MM.1S (cell line): ENCODE results near the gene B4GALT5.

Source experiments
- DNase-seq: peaks from one replicate; pipeline ENCODE4 v3.0.0-alpha.2; 2015
- H2AFZ ChIP-seq: fragments of 300-600 bp; sonication (generic); 2 replicates; pipeline ENCODE4 v1.6.0; 2016; ENCODE audit warnings: antibody characterized with exemption, low read length
- H3F3A ChIP-seq: fragments of 300-600 bp; sonication (generic); 2 replicates; pipeline ENCODE4 v1.6.1; 2016; ENCODE audit warnings: mild to moderate bottlenecking, antibody characterized with exemption, low read length, moderate library complexity, mixed read lengths; ENCODE audit not compliant: insufficient read depth
- H3K27ac ChIP-seq: fragments of 300-600 bp; sonication (generic); 2 replicates; pipeline ENCODE4 v1.5.1; 2016; ENCODE audit warnings: mild to moderate bottlenecking, low read length
- H3K27me3 ChIP-seq: fragments of 300-600 bp; sonication (generic); replicated peaks from 2 replicates; pipeline ENCODE4 v1.6.0; 2016; ENCODE audit warnings: low read length; ENCODE audit not compliant: insufficient read depth
- H3K36me3 ChIP-seq: fragments of 300-600 bp; sonication (generic); replicated peaks from 2 replicates; pipeline ENCODE4 v1.6.1; 2016; ENCODE audit warnings: mild to moderate bottlenecking, low read length, mixed read lengths; ENCODE audit not compliant: insufficient read depth
- H3K4me1 ChIP-seq: fragments of 300-600 bp; sonication (generic); 2 replicates; pipeline ENCODE4 v1.6.1; 2016; ENCODE audit warnings: low read length, mixed read lengths
- H3K4me2 ChIP-seq: fragments of 300-600 bp; sonication (generic); 2 replicates; pipeline ENCODE4 v1.6.0; 2016; ENCODE audit warnings: low read depth, low read length
- H3K4me3 ChIP-seq: fragments of 300-600 bp; sonication (generic); 2 replicates; pipeline ENCODE4 v1.5.1; 2016; ENCODE audit warnings: low read length, mixed read lengths
- H3K79me2 ChIP-seq: fragments of 300-600 bp; sonication (generic); 2 replicates; pipeline ENCODE4 v1.6.1; 2016; ENCODE audit warnings: mixed run types, low read length, mixed read lengths
- H3K9ac ChIP-seq: fragments of 300-600 bp; sonication (generic); 2 replicates; pipeline ENCODE4 v1.6.1; 2016; ENCODE audit warnings: low read length, mixed read lengths
- H3K9me2 ChIP-seq: fragments of 300-600 bp; sonication (generic); replicated peaks from 2 replicates; pipeline ENCODE4 v1.6.1; 2016; ENCODE audit warnings: mild to moderate bottlenecking, low read length, mixed read lengths; ENCODE audit not compliant: insufficient read depth
- H3K9me3 ChIP-seq: fragments of 300-600 bp; sonication (generic); replicated peaks from 2 replicates; pipeline ENCODE4 v1.6.1; 2016; ENCODE audit warnings: mild to moderate bottlenecking, low read length, mixed read lengths; ENCODE audit not compliant: insufficient read depth
- H4K20me1 ChIP-seq: fragments of 300-600 bp; sonication (generic); 2 replicates; pipeline ENCODE4 v1.6.1; 2016; ENCODE audit warnings: mild to moderate bottlenecking, low read length, moderate library complexity, mixed read lengths; ENCODE audit not compliant: insufficient read depth
- EZH2 ChIP-seq: fragments of 300-600 bp; sonication (generic); optimal IDR thresholded peaks from 2 replicates; pipeline ENCODE3; 2017; ENCODE audit warnings: low read depth, mild to moderate bottlenecking, antibody characterized with exemption, low read length, mixed read lengths
- EZH2phosphoT487 ChIP-seq: fragments of 300-600 bp; sonication (generic); IDR thresholded peaks from 2 replicates; pipeline ENCODE4 v1.6.1; 2018; ENCODE audit warnings: antibody characterized with exemption, low read length
- TF ChIP-seq, protein P1 (sequence below): fragments of 300-600 bp; sonication (generic); IDR thresholded peaks from 2 replicates; pipeline ENCODE4 v1.5.1; 2016; ENCODE audit warnings: antibody characterized with exemption, low read length, mixed read lengths

Gene B4GALT5

GRCh38 chr20:49712118-49712517, 1.6 kb downstream of the B4GALT5 start:
- Histone ChIP-seq H3K9me2 (no peaks in the 10 kb centered on the region), H3K4me1 (peaks cover 11% of the 10 kb centered on the region), H3K9me3 (no peaks in the 10 kb centered on the region), H3K79me2 (peaks cover 62% of the 10 kb centered on the region), H3K27ac (no peak overlapping the region), H3K4me3 (peak overlapping the region; percentile 91; the same call in 1 of the 2 replicates), H3K36me3 (no peaks in the 10 kb centered on the region), H4K20me1 (no peaks in the 10 kb centered on the region; the same call in 1 of the 2 replicates), H3K4me2 (peak overlapping the region; percentile 88; the same call in 1 of the 2 replicates), H2AFZ (no peak overlapping the region), H3K27me3 (no peaks in the 10 kb centered on the region), H3F3A (no peaks in the 10 kb centered on the region; the same call in 1 of the 2 replicates), H3K9ac (no peak overlapping the region)
- no peak for TF ChIP-seq EZH2phosphoT487
- TF ChIP-seq, protein P1, sequence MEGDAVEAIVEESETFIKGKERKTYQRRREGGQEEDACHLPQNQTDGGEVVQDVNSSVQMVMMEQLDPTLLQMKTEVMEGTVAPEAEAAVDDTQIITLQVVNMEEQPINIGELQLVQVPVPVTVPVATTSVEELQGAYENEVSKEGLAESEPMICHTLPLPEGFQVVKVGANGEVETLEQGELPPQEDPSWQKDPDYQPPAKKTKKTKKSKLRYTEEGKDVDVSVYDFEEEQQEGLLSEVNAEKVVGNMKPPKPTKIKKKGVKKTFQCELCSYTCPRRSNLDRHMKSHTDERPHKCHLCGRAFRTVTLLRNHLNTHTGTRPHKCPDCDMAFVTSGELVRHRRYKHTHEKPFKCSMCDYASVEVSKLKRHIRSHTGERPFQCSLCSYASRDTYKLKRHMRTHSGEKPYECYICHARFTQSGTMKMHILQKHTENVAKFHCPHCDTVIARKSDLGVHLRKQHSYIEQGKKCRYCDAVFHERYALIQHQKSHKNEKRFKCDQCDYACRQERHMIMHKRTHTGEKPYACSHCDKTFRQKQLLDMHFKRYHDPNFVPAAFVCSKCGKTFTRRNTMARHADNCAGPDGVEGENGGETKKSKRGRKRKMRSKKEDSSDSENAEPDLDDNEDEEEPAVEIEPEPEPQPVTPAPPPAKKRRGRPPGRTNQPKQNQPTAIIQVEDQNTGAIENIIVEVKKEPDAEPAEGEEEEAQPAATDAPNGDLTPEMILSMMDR: no peak
- no peak for TF ChIP-seq EZH2
- no peak for DNase-seq

DNA sequence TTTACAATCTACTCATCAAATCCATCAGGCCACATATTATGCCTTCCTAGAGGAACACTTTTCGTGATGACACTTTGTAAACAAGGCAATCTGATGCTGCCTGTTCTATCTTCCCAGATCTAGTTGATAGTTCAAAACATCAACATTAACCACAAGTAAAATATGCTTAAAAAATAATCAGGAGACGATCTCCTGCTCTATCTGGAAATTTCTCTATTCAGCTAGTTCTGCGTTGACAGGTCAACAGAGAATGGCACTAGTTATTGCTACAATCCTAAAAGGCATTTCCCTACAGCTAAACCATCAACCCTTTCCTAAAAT, 2.1 kb downstream of the B4GALT5 start:
- H3K27ac ChIP-seq: no peak overlapping the region
- H3K9ac ChIP-seq: no peak overlapping the region
- no peaks in the 10 kb centered on the region for H3K9me3 ChIP-seq
- TF ChIP-seq EZH2: no peak
- TF ChIP-seq EZH2phosphoT487: no peak
- TF ChIP-seq, protein P1: no peak
- no peaks in the 10 kb centered on the region; the same call in 1 of the 2 replicates for H4K20me1 ChIP-seq
- H3K27me3 ChIP-seq: no peaks in the 10 kb centered on the region
- H3F3A ChIP-seq: no peaks in the 10 kb centered on the region; the same call in none of the 2 replicates
- H3K4me1 ChIP-seq: peaks cover 15% of the 10 kb centered on the region
- H3K36me3 ChIP-seq: no peaks in the 10 kb centered on the region
- no peaks in the 10 kb centered on the region for H3K9me2 ChIP-seq
- peak overlapping the region; percentile 88; the same call in 1 of the 2 replicates for H3K4me2 ChIP-seq
- H3K79me2 ChIP-seq: peaks cover 67% of the 10 kb centered on the region
- no peak for DNase-seq
- 0 out of 2 replicates have a peak overlapping the region, but pooled peaks have one; percentile 4 for H3K4me3 ChIP-seq
- H2AFZ ChIP-seq: no peak overlapping the region

- H3K9me3 ChIP-seq: no peaks in the 10 kb centered on the region
- H3K9ac ChIP-seq: no peak overlapping the region
- H3K27me3 ChIP-seq: no peaks in the 10 kb centered on the region
- no peaks in the 10 kb centered on the region; the same call in none of the 2 replicates for H3F3A ChIP-seq
- DNase-seq: no peak
- no peak for TF ChIP-seq EZH2
- TF ChIP-seq, protein P1: no peak
- no peak for TF ChIP-seq EZH2phosphoT487
- no peak overlapping the region for H2AFZ ChIP-seq
- no peak overlapping the region for H3K27ac ChIP-seq
- H3K9me2 ChIP-seq: no peaks in the 10 kb centered on the region
- no peak overlapping the region for H3K4me3 ChIP-seq
- no peak overlapping the region for H3K4me2 ChIP-seq
- H3K36me3 ChIP-seq: no peaks in the 10 kb centered on the region
- peaks cover 72% of the 10 kb centered on the region for H3K79me2 ChIP-seq
- H3K4me1 ChIP-seq: peaks cover 20% of the 10 kb centered on the region
- H4K20me1 ChIP-seq: no peaks in the 10 kb centered on the region; the same call in 1 of the 2 replicates
Observed at GRCh38 chr20:49710971-49711666, 2.6 kb downstream of the B4GALT5 start.
